ENCODE results near the gene CXCR5.

The CXCR5 gene

DNA sequence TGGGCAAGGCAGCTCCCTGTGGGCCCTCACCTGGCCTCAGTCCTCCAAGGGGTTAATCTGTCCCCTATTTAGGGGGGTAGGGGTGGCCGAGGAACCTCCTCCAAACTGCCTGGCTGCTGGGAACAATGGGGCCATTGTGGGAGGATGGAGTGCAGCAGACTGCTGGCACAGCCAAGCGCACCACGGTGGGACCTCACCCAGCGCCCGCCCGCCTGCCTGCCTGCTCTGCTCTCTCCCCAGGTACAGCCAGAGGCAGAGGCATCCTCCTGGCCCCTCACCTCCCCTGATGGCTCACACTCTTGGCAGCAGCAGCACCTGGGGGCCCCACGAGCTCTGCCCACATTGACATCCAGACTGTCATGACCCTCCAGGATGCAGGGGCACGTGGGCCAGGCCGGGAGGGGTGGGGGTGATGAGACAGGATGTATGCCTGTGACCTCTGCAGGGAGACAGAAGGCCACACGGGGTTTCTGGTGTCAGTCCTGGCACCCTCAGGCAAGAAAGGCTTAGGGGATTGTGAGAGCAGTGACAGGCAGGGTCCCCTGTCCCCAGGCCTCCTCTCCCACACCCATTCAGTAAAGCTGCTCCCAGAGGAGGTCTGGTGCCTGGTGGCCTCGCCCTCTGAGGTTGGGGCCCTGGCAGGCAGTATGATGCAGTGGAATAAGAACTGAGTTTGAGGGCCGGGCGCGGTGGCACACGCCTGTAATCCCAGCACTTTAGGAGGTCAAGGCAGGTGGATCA, 30.7 kb downstream of the CXCR5 start:
- no peak for DNase-seq

DNA sequence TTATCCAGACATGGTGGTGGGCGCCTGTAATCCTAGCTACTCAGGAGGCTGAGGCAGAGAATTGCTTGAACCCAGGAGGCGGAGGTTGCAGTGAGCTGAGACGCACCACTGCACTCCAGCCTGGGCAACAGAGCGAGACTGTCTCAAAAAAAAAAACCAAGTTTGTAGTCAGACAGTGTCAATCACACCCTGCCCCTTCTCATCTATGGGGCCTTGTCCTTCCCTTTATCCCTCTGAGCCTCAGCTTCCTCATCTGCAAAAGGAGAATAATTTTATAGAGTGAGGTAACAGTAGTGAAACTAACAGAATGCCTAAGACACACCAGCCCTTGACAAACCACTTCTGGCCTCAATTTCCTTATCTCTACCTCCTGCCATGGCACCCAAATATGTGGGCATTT, 31.3 kb downstream of the CXCR5 start:
- no peak for DNase-seq

DNA sequence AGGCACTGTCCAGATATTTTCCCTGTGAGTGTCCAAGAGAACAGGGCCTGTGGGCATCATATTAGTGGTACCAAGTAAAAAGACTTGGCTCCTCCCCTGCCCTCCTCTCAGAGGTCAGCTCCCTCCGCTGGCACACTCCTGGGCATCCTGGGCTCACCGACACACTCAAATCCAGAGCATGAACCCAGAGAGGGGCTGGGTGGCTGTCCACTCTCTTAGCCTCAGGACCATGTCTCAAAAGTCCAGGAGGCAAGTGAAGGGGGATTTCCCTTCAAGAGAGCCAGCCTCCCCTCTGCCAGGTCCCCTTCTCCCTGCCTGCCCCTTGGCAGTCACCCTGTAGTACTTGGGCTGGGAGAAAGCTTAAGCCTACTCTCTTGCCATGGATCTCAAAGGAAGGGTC, 31.7 kb downstream of the CXCR5 start:
- DNase-seq = no peak

DNA sequence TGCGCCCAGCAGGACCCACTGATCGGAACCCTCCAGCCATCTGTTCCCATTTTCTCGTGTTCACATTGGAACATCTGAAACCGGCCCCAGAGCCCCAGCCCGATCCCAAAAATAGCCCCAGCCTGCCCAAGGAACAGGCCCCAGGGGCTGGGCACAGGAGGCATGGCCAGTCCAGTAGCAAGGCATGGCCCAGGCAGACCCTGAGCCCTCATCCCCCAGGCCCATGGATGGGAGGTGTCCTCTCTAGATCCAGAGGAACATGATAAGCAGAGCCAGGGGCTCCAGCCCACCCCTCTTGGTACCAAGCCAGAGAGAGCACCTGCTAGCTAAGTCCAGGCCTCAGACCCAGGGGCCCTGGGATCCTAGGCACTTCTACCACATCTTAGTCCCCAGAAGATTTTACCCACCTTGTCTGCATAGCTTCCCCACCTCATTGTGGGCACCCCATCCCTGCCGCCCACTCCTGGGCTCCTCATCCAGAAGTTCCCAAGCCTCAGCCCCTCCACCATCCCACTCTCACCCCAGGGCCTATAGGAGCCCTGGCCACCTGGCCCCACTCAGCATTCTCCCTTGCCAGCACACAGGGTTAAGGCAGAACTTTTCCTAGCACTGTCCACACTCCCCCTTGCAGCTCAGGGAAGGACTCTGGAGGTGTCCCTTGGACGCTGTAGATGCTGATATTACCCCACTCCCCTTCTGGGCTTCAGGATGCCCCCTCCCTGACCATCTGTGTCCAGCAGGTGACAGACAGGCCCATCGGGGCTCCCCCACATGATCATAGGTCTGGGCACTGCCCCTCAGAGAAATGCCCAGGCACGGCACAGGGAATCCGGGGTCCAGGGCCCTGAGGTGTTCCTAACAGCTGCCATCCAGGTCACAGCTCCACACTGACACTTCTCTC, 32.5 kb downstream of the CXCR5 start:
- DNase-seq = no peak

DNA sequence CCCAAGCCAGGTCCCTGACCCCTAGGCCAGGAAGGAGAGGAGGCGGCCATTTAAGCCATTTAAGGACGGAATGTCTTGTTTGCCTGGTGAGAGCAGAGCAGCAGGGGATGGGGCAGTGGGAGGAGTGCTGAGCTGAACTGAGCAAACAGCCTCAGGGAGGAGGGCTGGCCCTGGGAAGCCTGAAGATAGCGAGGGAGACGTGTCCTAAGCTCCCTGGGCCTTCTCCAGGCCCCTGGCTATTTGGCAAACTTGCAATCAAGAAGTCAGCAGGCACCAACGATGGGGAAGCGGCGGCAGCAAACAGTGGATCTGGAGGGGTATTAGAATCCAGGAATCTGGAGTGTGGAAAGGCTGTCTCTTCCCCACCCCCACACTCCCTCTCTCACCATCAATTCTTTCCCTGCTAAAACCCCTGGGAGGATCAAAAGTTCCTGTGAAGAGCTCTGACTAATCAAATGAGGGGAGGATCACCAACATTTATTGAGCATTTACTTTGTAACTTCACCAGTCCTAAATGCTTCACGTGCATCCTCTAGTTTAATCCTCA, 33.2 kb downstream of the CXCR5 start:
- no peak for DNase-seq

DNA sequence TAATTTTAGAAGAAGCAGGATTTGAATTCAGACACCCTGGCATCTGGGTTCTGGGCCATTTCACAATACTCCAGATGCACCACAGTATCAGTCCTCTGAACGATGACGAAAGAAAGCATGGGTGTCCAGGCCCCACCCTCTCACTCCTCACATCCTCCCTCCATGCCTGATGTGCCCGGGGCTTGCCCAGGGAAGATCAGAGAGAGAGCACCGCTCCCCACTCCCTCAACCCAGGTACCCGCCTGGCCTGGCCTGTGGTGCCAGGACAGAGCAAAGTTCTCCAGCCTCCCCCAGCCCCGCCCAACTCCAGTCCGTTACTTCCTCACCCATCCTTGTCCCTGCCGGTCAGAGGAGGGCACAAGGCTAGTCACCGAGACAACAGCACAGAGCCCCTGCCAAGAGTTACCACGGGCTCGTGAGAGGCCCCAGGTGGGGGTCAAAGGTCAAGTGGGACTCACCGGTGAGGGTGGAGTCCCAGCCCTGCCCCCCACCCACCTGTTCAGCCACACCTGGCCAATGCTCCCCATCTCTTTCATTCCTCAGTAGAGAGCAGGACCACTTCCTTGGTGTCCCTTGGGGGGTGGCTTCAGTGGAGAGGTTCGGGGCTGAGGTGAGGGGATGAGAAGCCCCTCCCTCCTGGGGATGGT, 33.9 kb downstream of the CXCR5 start:
- peak; percentile 73 for DNase-seq

DNA sequence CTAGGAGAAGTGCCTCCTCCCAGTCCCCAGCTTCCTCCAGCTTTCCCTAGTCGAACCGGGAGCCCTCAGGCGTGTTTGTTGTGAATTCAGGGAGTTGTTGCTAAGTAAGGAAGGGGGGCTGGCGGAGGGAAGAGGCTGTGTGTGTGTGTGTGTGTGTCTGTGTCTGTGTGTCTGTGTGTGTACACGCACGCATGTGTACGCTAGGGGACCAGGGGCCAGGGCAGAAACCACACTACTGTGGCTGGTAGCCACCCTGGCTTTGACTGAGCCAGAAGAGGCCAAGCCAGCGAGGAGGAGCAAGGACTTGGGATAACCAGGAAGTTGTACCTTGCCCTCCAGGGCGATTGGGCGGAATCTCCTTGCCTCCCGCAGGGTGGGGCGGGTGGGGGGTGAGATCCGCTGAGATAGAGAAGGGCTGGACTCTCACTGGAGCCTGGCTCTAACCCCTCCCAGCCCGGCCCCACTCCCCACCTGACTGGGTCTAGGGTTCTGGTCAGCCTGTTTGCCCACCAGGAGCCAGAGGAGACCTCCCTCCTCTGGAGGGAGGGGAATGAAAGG, 34.5 kb downstream of the CXCR5 start:
- peak; percentile 84 for DNase-seq

DNA sequence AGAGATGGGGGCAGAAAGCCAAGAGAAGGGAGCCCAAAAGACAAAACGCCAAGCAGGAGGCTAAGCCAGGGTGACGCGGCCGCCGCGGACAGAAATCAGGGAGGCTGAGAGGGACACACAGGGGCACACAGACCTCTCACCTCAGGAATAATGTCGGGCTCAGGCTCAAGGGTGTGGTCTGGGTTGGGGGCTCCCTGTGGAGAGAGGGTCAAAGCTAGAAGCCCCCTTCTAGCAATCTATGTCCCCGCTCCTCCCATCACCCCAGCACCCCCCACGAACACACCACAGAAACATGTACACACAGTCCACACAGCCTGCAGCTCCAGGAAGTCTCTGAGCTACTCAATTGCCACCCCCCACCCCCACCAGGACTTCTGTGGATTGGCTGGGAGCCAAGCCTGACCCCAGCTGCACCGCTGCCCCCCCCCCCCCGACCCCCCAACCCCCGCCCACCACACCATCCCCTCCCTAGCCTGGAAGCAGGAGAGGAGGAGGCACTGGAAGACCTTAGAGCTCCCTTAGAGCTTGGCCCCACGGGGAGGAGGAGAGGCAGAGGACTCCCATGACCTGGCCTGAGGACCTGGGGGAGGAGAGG, 35.1 kb downstream of the CXCR5 start:
- peak; percentile 68 for DNase-seq

DNA sequence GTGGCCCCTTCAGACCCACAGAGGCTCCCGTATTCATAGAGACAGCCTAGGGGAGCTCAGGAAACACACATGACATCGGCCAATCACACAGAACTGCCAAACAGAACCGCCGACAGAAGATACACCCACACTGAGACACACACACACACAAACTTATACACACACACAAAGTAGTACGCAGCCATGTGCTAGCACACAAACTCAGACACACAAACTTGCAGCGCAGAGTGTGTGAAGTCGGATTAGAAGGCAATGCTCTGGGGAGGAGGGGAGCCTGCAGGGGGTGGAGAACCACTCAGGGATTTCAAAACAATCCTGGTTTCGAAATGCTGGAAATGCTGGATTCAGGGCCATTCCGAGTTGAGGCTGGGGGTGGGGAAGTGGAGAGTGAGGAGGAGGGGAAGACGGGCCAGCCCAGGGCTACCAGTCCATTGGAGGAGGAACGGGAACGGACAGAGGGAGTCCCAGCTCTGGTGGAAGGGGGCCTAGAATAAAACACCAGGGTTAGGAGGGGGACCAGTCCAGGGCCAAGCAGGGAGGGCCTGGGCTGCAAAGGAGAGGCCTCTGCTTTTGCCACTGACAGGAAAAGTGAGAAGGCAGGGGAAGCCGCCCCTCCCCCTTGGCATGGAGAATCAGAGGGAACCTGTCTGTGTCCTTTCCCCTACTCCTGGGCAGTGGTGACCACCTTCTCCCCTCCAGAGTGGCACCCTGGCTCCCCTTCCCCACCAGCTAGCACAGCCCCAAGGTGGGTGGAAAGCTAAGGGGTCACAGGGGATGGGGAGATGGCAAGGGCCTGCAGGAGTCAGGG, 37.6 kb downstream of the CXCR5 start:
- DNase-seq = no peak

DNA sequence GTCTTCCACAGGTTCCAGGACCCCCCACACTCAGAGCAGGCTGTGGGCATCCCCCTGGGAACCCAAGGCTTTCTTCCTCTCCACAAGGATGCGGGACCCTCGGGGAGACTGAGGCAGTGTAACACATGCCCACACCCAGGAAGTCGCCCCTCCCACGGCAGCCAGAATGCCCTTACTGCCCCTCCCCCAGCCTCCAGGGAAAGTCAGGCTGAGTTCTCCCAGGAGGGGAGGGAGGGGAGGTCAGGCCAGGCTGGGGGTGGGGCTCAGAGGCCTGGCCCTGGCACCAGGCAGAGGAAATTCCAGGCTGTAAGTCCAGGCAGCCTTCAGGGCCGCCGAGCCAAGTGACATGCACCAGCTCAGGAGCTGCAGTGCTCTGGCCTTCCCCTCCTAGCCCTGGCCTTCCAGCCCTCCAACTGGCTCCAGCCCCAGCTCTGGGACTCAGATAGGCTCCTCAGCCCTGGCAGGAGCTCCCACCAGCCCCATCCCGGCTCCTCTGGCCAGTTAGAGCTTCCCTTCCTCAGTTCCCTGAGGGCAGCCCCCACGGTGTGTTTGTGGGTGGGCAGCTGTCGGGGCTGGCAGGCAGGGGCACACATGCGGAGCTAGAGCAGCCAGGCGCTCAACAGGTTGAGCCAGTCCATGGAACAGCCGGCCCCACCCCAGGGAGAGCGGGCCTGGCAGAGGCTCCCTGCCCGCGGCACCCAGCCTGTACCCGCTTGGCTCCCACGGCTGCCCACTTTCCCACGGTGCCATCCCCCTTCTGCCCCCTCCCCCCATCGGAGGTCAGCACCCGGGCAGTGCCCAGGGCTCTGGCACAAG, 38.4 kb downstream of the CXCR5 start:
- DNase-seq = no peak

DNA sequence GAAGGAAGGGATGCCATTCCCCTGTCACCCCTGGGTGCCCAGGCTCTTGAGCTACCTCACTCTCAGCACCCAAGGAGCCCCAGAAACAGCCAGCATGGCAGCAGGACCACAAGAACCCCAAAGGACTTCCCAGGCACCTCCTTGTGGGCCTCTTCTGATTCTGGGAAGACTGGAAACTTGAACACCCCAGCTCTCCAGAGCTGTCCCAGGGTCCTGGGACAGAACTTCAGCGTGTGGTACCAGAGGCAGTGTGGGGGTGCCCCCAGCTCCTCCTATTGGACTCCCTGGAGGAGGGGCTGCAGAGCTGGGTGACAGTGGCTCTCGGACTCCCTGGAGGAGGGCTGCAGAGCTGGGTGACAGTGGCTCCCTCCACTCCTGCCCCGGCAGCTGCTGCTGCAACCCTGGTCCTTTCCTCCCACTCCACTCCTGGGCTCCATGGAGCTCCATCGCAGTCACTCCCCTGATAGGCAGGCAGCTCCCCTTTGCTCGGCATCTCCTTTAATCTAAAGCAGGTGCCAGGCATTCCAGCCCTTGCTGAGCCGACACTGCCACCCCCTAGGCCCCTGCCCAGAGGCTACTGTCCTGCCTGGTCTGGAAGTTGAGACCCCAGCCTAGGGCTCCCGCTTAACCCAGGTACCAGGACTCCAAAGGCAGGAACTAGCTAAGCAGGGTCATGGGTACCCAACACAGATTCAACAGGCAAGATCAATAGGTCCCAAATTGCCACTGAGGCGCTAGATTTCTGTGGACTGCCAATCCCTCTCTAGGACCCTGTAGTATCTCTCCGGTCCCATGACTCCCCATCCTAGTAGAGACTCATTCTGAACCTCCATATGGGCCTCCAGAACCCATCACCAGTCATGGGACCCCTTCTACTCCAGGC, 39.3 kb downstream of the CXCR5 start:
- no peak for DNase-seq

DNA sequence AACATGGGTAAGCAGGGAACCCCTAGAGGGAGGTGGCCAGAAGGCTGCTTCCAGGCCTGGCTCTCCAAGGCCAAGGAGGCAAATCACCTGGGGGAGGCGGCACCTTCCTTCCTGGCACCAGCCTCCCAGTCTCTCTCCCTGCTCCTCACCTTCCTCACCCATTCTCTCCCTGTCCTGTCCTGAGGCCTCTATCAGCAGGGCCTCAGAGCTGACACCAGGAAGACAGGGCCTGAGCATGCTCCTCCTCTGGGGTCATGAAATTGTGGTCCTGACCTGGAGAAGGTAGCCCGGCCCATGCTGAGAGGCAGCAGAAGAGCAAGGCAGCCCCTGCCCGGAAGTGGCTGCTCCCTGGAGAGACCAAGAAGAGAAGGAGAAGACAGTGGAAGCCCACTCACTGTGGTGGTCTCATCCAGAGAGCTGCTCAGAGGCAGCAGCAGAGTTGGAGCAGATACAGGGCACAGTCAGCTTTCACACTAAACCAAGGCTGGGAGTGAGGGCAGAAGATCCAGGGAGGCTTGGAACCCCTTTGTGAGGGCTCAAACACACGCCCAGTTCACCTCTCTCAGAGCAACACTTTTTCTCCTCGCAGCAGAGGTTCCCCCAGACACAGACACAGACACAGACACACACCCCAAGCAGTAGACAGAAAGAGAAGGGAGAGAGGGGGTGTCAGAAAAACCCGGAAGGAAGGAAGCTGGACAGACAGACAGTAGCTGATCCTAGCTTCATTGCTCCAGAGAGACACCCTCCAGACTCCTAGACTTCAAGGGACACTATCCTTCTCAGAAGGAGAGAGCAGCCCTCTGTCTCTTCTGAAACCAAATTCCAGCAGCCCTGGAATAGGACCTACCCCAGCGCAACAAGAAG, 40.3 kb downstream of the CXCR5 start:
- no peak for DNase-seq

DNA sequence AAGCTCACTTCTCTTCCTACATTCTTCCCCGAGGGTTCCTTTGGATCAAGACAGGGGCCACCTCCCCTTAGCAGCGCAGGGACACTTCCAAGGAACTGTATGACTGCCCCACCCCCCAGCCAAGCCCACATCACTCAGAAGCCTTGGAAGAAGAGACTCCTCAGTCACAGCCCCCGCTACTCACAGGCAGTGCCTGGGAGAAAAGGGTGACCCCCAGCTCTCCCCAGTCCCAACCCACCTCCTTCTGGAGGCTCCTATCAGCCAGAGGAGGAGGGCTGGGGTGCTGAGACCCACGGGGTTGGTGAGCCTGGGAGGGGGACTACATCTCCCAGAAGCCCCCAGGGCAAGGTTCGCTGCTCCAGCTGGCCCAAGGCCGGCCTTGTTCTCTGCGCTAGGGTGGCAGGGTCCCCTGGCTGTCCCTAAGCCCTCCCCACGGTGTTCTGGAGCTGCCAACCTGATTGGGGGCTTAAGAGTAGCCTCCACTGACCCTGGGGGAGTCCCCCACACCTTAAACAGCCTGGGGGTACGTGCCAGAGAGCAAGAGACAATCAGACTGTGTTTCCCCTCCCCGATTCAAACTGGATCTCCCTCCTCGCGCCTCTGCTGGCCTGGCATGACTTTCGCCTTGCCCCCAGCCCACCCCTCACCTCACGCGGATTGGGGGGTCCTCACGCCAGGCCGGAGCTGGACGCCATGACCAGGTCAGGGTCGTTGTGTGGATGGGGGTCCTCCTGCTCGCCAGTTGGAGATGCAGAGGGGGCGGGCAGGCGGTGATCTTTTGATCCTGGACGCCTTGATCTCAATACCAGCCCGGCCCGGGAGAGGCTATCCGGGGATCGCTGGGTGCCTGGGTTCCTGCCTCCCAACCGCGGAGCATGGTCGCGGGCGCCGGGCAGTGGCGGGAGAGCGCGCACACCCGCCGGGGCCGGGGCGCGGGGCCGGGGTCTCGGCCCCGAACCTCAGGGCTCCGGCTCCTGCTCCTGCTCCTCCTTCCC, 41.2 kb downstream of the CXCR5 start:
- DNase-seq = peak; percentile 51

DNA sequence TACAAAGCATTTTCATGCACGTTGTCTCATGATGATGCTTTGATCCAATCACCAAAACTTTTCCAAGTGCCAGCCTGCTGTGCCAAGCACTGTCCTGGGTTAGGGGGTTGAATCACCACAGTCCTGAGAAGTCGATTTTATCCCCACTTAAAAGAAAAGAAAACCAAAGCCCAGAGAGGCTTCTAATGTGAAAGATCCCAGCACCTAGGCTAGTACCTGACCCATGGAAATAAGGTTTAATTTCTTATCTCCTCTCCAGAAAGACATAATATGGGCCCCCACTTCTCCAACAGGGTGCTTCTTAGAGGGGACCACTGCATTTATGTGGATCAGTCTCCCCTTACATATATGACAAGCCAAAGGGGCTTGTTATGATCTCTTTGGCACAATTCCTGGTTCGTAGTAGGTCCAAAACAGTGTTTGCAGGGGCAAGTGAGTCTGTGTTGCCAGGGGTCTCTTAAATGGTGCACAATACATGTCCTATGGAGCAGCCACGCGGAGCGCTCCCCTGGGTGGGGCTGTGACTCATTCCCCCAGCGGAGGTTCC, 43.9 kb downstream of the CXCR5 start:
- DNase-seq = no peak

DNA sequence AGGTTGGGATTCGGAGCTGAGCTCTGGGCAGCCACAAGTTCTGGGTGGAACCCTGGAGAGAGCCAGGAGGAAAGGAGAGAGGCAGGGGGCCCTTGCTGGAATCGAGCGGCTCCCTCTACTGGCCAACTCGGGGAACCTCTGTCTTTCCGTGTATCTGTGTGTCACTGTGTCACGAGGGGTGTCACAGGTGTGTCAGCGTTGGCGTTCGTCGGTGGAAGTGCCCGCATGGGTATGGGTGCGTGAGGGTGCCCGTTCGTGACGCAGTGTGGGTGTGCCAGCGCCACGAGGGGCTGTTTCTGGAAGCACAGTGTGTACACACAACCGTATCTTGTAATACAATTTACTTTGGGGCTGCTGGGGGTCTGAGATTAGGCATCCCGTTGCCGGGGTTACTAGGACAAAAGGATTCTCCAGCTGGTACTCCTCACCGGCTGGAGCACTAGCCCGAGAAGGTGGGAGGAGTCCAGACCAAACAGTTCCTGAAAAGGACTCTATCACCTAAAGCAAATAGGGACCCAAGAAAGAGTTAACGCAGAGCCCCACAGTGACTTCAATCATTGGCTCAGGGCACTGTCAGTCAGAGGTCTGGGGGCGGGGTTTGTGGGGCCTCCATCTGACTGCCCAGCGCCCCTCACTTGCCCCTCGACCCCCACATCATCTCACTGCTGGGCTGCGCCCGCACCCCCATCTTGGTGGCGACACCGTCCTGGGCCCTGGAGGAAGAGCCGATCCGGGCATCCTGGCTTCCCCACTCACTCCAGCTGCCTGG, 44.6 kb downstream of the CXCR5 start:
- peak; percentile 95 for DNase-seq

DNA sequence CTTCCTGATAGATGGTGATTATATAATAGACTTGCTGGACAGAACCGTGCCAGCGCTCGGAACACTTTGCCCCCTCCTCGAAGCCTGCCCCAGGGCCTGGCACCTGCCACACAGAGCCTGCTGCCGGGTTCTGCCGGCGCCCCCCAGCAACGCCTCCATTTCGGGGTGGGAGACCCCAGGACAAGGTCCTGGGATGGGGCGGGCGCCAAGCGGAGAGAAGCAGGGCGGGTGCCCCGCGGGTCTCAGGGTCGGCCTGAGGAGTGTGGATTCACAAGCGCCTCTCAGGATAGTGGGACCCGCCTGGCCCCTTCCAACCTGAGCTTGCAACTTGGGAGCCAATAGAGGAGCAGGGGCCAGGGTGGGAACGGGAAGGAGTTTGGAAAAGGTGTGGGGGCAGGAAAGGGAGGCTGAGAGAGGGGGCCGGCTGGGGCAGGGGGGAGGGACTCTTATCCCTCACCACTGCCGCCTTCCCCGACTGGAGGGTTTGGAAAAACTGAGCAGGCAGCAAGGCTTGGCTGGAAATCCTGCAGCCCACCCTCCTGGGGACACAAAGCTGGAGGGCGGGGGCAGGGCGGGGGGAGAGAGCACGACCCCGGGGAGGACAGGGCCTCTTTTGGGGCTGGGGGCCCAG, 45.3 kb downstream of the CXCR5 start:
- DNase-seq = peak; percentile 79

Measured in DMS79 treated with DMSO at 0.1 percent for 48 hours (cell line).